HEK293T (cell line): Measurements from ENCODE around the gene AXDND1.

Experiments used
- ARNT ChIP-seq: fragments of 450-650 bp; IDR thresholded peaks from 2 replicates; pipeline ENCODE4 v1.6.1; 2017; ENCODE audit warnings: mild to moderate bottlenecking
- FOXK2 ChIP-seq: fragments of 450-650 bp; IDR thresholded peaks from 2 replicates; pipeline ENCODE4 v1.6.1; 2016; ENCODE audit warnings: mild to moderate bottlenecking
- FOXM1 ChIP-seq: fragments of 450-650 bp; IDR thresholded peaks from 2 replicates; pipeline ENCODE4 v1.6.1; 2017; ENCODE audit warnings: mild to moderate bottlenecking, borderline replicate concordance
- SP1 ChIP-seq: fragments of 450-650 bp; IDR thresholded peaks from 2 replicates; pipeline ENCODE4 v1.6.1; 2017
- TARDBP ChIP-seq: fragments of 450-650 bp; IDR thresholded peaks from 2 replicates; pipeline ENCODE4 v1.6.1; 2016
- TF ChIP-seq, protein P1 (sequence below): fragments of 450-650 bp; IDR thresholded peaks from 2 replicates; pipeline ENCODE4 v1.6.1; 2016

- no peak for TF ChIP-seq TARDBP
- no peak for TF ChIP-seq FOXK2
- TF ChIP-seq ARNT = no peak
- TF ChIP-seq, protein P1, sequence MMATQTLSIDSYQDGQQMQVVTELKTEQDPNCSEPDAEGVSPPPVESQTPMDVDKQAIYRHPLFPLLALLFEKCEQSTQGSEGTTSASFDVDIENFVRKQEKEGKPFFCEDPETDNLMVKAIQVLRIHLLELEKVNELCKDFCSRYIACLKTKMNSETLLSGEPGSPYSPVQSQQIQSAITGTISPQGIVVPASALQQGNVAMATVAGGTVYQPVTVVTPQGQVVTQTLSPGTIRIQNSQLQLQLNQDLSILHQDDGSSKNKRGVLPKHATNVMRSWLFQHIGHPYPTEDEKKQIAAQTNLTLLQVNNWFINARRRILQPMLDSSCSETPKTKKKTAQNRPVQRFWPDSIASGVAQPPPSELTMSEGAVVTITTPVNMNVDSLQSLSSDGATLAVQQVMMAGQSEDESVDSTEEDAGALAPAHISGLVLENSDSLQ = no peak
- no peak for TF ChIP-seq SP1
- no peak for TF ChIP-seq FOXM1
These were observed 127.6 kb downstream of the AXDND1 start for GRCh38 chr1:179493323-179493722.
